GM12892 (cell line): ENCODE data around the gene HNRNPA2B1.

Source experiments
- POLR2A ChIP-seq: IDR thresholded peaks from 2 replicates; pipeline ENCODE4 v1.6.1; 2011; ENCODE audit warnings: low read depth, low read length, control low read depth
- POLR2AphosphoS5 ChIP-seq: IDR thresholded peaks from 2 replicates; pipeline ENCODE4 v1.6.1; 2011; ENCODE audit warnings: low read depth, low read length, control low read depth

- no peak for TF ChIP-seq POLR2A
- TF ChIP-seq POLR2AphosphoS5: no peak
Measured at GRCh38 chr7:26143298-26144048, 57.1 kb downstream of the HNRNPA2B1 start.
